CD4-positive, alpha-beta T cell (primary cell): ENCODE results near the gene LRP8. TPM values are rescaled to one million over a fixed set of nuclear protein-coding genes. Genes with fewer than 3 reads are reported as not detected.

Source experiments
- ATAC-seq: fragments of 200-7000 bp; cut with Tn5 transposase; one replicate; pipeline ENCODE4 v1.10.0; 2022; ENCODE audit warnings: mild to moderate bottlenecking; ENCODE audit not compliant: poor library complexity
- CTCF ChIA-PET: fragments of 350-600 bp; sonication (Branson Sonifier 250); formaldehyde crosslinking; loops from one replicate; lab custom pipeline; 2021; ENCODE audit warnings: antibody characterized with exemption, inconsistent platforms; lab: Charles Lee
- POLR2A ChIA-PET: fragments of 350-600 bp; sonication (Branson Sonifier 250); formaldehyde crosslinking; loops from one replicate; lab custom pipeline; 2021; ENCODE audit warnings: antibody characterized with exemption, inconsistent platforms; lab: Charles Lee
- DNase-seq, 14 experiments: peaks; one replicate each; pipeline ENCODE4 v3.0.0-alpha.2; 2013 to 2020; ENCODE audit warnings: mixed read lengths in 2 of 14
- H3K27ac ChIP-seq, 2 donors: one replicate each; pipeline versions ENCODE4 v1.5.1 to v1.7.0; 2013; ENCODE audit warnings: low read length in 2 of 2, low read depth in 1 of 2, mild to moderate bottlenecking in 1 of 2
- H3K27me3 ChIP-seq, 2 experiments: 1 replicate in 1 of 2; 2 replicates in 1 of 2; pipeline versions ENCODE4 v1.6.1 to v1.7.0; 2013; ENCODE audit warnings: low read length in 2 of 2, control low read depth in 1 of 2, mild to moderate bottlenecking in 1 of 2, moderate library complexity in 1 of 2; ENCODE audit not compliant: insufficient read depth in 2 of 2, control insufficient read depth in 1 of 2
- H3K36me3 ChIP-seq: one replicate; pipeline ENCODE4 v1.6.1; 2013; ENCODE audit warnings: low read length, control low read depth; ENCODE audit not compliant: insufficient read depth
- H3K4me1 ChIP-seq: one replicate; pipeline ENCODE4 v1.6.1; 2013; ENCODE audit warnings: low read length, control low read depth; ENCODE audit not compliant: insufficient read depth
- H3K4me3 ChIP-seq: one replicate; pipeline ENCODE4 v1.5.1; 2013; ENCODE audit warnings: mild to moderate bottlenecking, low read length, moderate library complexity
- H3K9me3 ChIP-seq, 2 experiments: 1 replicate in 1 of 2; 2 replicates in 1 of 2; pipeline versions ENCODE4 v1.6.1 to v1.7.0; 2013; ENCODE audit warnings: low read length in 2 of 2, mild to moderate bottlenecking in 2 of 2, control low read depth in 1 of 2, moderate library complexity in 1 of 2; ENCODE audit not compliant: control insufficient read depth in 1 of 2, insufficient read depth in 1 of 2
- H3K27ac Mint-ChIP-seq: one replicate; pipeline ENCODE4 v1.8.0; 2020; ENCODE audit warnings: mixed read lengths
- H3K27me3 Mint-ChIP-seq: one replicate; pipeline ENCODE4 v1.8.0; 2021; ENCODE audit warnings: mixed read lengths
- H3K36me3 Mint-ChIP-seq: one replicate; pipeline ENCODE4 v1.8.0; 2021; ENCODE audit warnings: low read depth, mixed read lengths
- H3K4me1 Mint-ChIP-seq: one replicate; pipeline ENCODE4 v1.8.0; 2021; ENCODE audit warnings: low read depth, mixed read lengths
- H3K4me3 Mint-ChIP-seq: one replicate; pipeline ENCODE4 v1.8.0; 2020; ENCODE audit warnings: mild to moderate bottlenecking, mixed read lengths
- H3K9me3 Mint-ChIP-seq: one replicate; pipeline ENCODE4 v1.8.0; 2020; ENCODE audit warnings: mixed read lengths
- CTCF ChIP-seq: fragments of 200-600 bp; IDR thresholded peaks from one replicate; pipeline ENCODE4 v1.8.0; 2022; ENCODE audit warnings: antibody characterized with exemption, mild to moderate bottlenecking
- intact Hi-C, 2 experiments: fragments of 100-400 bp; cut with DNase I in 1 of 2; cut with micrococcal nuclease in 1 of 2; formaldehyde crosslinking; loops; one replicate each; pipeline versions ENCODE4 v1.15.1 to v1.9.0; 2023 to 2025; cut with DNase I, micrococcal nuclease
- total RNA-seq, 174 experiments: library from RNA in 2 of 174; stranded (reverse) in 2 of 174; gene quantifications; one replicate each; pipeline ENCODE4 v1.2.3 and lab custom pipeline; 2021 to 2026

Gene LRP8
- total RNA-seq, 2 experiments from 2014 or later: 8.1 to 11.5 TPM

GRCh38 chr1:53299233-53299632 lies 28.6 kb downstream of the LRP8 start:
- H3K9me3 ChIP-seq: no peaks in the 10 kb centered on the region
- H3K27ac ChIP-seq: no peak overlapping the region
- no peaks in the 10 kb centered on the region for H3K36me3 ChIP-seq
- H3K27me3 ChIP-seq: no peaks in the 10 kb centered on the region
- Mint-ChIP-seq H3K27me3 (no peaks in the 10 kb centered on the region), H3K27ac (no peak overlapping the region), H3K4me1 (peaks cover 9% of the 10 kb centered on the region), H3K4me3 (no peak overlapping the region), H3K36me3 (no peaks in the 10 kb centered on the region), H3K9me3 (no peaks in the 10 kb centered on the region)
- no peak for TF ChIP-seq CTCF
- H3K4me1 ChIP-seq: peaks cover 22% of the 10 kb centered on the region
- DNase-seq (no peak), ATAC-seq (no peak)
- no peak overlapping the region for H3K4me3 ChIP-seq
- ChIA-PET POLR2A (no interaction called here), CTCF (no interaction called here)
- intact Hi-C loops: no loop called here

GRCh38 chr1:53298045-53298637 lies 29.7 kb downstream of the LRP8 start:
- ChIA-PET CTCF (interaction anchor here (0.5 kb wide), 1 partner anchor 93 kb away, joined by 3 read pairs; no protein-coding TSS in a partner anchor), POLR2A (no interaction called here)
- Mint-ChIP-seq H3K4me1 (peaks cover 19% of the 10 kb centered on the region), H3K9me3 (no peaks in the 10 kb centered on the region), H3K36me3 (no peaks in the 10 kb centered on the region), H3K4me3 (no peak overlapping the region), H3K27me3 (no peaks in the 10 kb centered on the region), H3K27ac (no peak overlapping the region)
- Histone ChIP-seq H3K4me1 (peaks cover 33% of the 10 kb centered on the region), H3K9me3 (no peaks in the 10 kb centered on the region), H3K27me3 (no peaks in the 10 kb centered on the region), H3K4me3 (no peak overlapping the region), H3K36me3 (no peaks in the 10 kb centered on the region), H3K27ac (no peak overlapping the region)
- no peak for TF ChIP-seq CTCF
- intact Hi-C loops: no loop called here
- ATAC-seq: no peak
- DNase-seq: no peak

- no peak for TF ChIP-seq CTCF
- Histone ChIP-seq H3K9me3 (no peaks in the 10 kb centered on the region), H3K4me1 (peaks cover 41% of the 10 kb centered on the region), H3K27me3 (no peaks in the 10 kb centered on the region), H3K4me3 (no peak overlapping the region), H3K36me3 (no peaks in the 10 kb centered on the region), H3K27ac (no peak overlapping the region)
- intact Hi-C loops: no loop called here
- no peak overlapping the region for H3K4me3 Mint-ChIP-seq
- H3K36me3 Mint-ChIP-seq: no peaks in the 10 kb centered on the region
- DNase-seq (no peak), ATAC-seq (no peak)
- H3K27me3 Mint-ChIP-seq: no peaks in the 10 kb centered on the region
- ChIA-PET CTCF (no interaction called here), POLR2A (no interaction called here)
- peaks cover 26% of the 10 kb centered on the region for H3K4me1 Mint-ChIP-seq
- H3K27ac Mint-ChIP-seq: no peak overlapping the region
- no peaks in the 10 kb centered on the region for H3K9me3 Mint-ChIP-seq
Observed at GRCh38 chr1:53297195-53297594, 30.7 kb downstream of the LRP8 start.
